HG03378 (cell line): ENCODE measurements around the gene ZNF280B.

Experiments
- ATAC-seq: cut with Tn5 transposase; IDR thresholded peaks from one replicate; pipeline ENCODE4 v1.9.1; 2021; ENCODE audit warnings: mild to moderate bottlenecking, moderate library complexity; ENCODE audit not compliant: unreplicated experiment

The ZNF280B gene

GRCh38 chr22:22440188-22440587, 68.4 kb downstream of the ZNF280B start:
- ATAC-seq: no peak
